Calu3 (cell line): ENCODE results near the gene HOOK2. TPM values are rescaled to one million over a fixed set of nuclear protein-coding genes. Genes with fewer than 3 reads are reported as not detected.

ENCODE experiments used
- BruUV-seq: library from RNA; stranded (reverse); fragments of 400-500 nt; replicated peaks from 2 replicates; lab custom pipeline; 2021; lab: Mats Ljungman, UMichigan
- CTCF ChIA-PET: fragments of 300-600 bp; sonication (Branson Sonifier 250); formaldehyde crosslinking; loops from one replicate; lab custom pipeline; 2022; ENCODE audit warnings: antibody characterized with exemption; lab: Charles Lee
- DNase-seq: peaks from one replicate; pipeline ENCODE4 v3.0.0; 2022
- H3K27ac Mint-ChIP-seq: one replicate; pipeline ENCODE4 v1.8.0; 2022; ENCODE audit warnings: mixed read lengths; ENCODE audit not compliant: unreplicated experiment
- H3K27me3 Mint-ChIP-seq: one replicate; pipeline ENCODE4 v1.8.0; 2022; ENCODE audit warnings: mixed read lengths; ENCODE audit not compliant: unreplicated experiment
- H3K36me3 Mint-ChIP-seq: one replicate; pipeline ENCODE4 v1.8.0; 2022; ENCODE audit warnings: mild to moderate bottlenecking, moderate library complexity, mixed read lengths; ENCODE audit not compliant: insufficient read depth, unreplicated experiment
- H3K4me1 Mint-ChIP-seq: one replicate; pipeline ENCODE4 v1.8.0; 2022; ENCODE audit warnings: mild to moderate bottlenecking, low read depth, mixed read lengths; ENCODE audit not compliant: unreplicated experiment
- H3K4me3 Mint-ChIP-seq: one replicate; pipeline ENCODE4 v1.8.0; 2022; ENCODE audit warnings: mild to moderate bottlenecking, low read depth, moderate library complexity, mixed read lengths; ENCODE audit not compliant: unreplicated experiment
- H3K9me3 Mint-ChIP-seq: one replicate; pipeline ENCODE4 v1.8.0; 2022; ENCODE audit warnings: low read depth, mixed read lengths; ENCODE audit not compliant: unreplicated experiment
- intact Hi-C: fragments of 100-400 bp; cut with micrococcal nuclease; formaldehyde crosslinking; loops from one replicate; pipeline ENCODE4 v1.10.0; 2022; ENCODE audit not compliant: unreplicated experiment
- total RNA-seq: library from RNA; stranded (reverse); gene quantifications from 2 replicates; pipeline ENCODE4 v1.2.3, GENCODE V29; 2022
- TF ChIP-seq, protein P1 (sequence below): fragments of 200-600 bp; IDR thresholded peaks from one replicate; pipeline ENCODE4 v1.8.0; 2022; ENCODE audit warnings: antibody characterized with exemption; ENCODE audit not compliant: unreplicated experiment

HOOK2 gene
- total RNA-seq, 1 experiment from 2014 or later = 69.0 TPM

DNA sequence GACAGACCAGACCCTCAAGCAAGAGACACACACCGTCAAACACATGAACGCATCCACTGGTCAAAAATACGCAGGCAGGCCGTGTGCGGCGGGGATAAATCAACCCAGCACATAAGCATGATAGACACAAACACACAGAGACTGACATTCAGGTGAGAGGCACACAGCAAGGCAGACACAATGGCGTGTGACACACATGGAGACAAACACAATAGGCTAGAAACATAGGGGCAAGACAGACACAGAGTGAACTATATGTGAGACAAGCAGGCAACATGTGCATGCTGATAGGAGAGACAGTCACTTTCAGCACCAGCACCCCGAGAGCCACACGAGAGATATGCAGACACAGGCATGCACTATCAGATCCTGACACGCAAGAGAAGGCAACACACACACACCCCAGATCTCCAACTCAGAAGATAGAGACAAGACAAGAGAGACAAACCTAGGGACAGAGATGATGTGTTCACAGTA lies 9.1 kb upstream of the HOOK2 start:
- H3K27ac Mint-ChIP-seq = no peak overlapping the region
- peak; percentile 5 for DNase-seq
- H3K4me3 Mint-ChIP-seq = no peak overlapping the region

DNA sequence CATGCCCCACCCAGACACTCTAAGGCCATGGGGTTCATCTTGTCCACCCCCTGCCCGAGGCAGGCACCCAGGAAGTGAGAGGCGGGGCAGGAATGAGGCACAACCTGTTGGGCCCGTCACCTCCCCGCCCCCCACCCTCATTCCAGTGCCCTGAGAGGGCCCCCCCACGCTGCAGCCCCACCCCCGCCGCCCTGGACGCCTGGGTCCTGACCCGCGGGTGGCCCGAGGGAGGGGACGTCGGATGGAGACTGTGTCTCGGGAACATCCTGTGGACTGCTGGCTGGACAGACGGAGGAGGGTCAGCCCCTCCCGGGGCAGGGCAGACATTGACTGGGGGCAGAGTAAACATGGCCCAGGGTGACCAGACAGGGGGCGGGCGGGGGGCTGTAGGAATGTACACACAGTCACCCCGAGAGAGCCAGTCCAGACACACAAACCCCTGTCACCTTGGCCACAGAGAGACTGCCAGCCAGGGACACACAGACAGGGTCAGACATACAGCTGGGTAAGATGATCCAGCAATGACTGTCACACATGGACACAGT lies 8.6 kb upstream of the HOOK2 start:
- H3K27me3 Mint-ChIP-seq = no peaks in the 10 kb centered on the region
- BruUV-seq = no TSS peak
- peaks cover 9% of the 10 kb centered on the region for H3K4me1 Mint-ChIP-seq
- no peak overlapping the region for H3K4me3 Mint-ChIP-seq
- H3K27ac Mint-ChIP-seq = no peak overlapping the region
- CTCF ChIA-PET = no interaction called here
- intact Hi-C loops = no loop called here
- TF ChIP-seq, protein P1, sequence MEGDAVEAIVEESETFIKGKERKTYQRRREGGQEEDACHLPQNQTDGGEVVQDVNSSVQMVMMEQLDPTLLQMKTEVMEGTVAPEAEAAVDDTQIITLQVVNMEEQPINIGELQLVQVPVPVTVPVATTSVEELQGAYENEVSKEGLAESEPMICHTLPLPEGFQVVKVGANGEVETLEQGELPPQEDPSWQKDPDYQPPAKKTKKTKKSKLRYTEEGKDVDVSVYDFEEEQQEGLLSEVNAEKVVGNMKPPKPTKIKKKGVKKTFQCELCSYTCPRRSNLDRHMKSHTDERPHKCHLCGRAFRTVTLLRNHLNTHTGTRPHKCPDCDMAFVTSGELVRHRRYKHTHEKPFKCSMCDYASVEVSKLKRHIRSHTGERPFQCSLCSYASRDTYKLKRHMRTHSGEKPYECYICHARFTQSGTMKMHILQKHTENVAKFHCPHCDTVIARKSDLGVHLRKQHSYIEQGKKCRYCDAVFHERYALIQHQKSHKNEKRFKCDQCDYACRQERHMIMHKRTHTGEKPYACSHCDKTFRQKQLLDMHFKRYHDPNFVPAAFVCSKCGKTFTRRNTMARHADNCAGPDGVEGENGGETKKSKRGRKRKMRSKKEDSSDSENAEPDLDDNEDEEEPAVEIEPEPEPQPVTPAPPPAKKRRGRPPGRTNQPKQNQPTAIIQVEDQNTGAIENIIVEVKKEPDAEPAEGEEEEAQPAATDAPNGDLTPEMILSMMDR = no peak
- H3K9me3 Mint-ChIP-seq = no peaks in the 10 kb centered on the region
- DNase-seq = peak; percentile 78
- peaks cover 20% of the 10 kb centered on the region for H3K36me3 Mint-ChIP-seq

More for the DNA sequence above, 9.1 kb upstream of the HOOK2 start:
- H3K36me3 Mint-ChIP-seq = peaks cover 26% of the 10 kb centered on the region
- H3K9me3 Mint-ChIP-seq = no peaks in the 10 kb centered on the region
- peaks cover 14% of the 10 kb centered on the region for H3K4me1 Mint-ChIP-seq
- CTCF ChIA-PET = no interaction called here
- no peaks in the 10 kb centered on the region for H3K27me3 Mint-ChIP-seq
- TF ChIP-seq, protein P1 = no peak
- intact Hi-C loops = no loop called here
- TSS peak; percentile 24 for BruUV-seq

DNA sequence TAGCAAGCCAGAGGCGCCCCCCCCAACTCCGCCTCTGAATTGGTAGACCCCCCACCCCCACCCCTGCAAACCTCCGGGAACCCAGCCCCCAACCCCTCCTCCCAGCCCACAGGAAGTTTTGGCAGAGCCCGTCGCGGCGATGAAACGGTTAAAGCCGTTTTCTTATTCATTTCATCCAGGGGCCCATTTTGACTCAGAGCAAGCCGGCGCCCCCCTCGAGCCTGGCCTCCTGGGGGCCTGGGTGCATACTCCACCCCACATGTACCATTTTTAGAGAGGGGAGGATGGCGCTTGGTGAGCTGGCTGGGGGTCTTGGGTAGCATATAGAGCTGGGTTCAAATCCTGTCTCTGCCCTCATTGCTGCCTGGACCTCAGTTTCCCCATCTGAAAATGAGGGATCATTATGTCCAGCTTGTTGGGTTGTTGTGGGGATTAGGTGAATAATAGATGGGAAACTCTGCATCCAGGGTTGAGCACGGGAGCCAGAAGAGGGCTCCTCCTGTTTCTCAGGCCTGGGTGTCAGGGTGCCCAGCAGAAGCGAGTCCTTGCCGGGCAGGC lies 8.0 kb upstream of the HOOK2 start:
- TF ChIP-seq, protein P1 = no peak
- Mint-ChIP-seq H3K9me3 (no peaks in the 10 kb centered on the region), H3K36me3 (peaks cover 18% of the 10 kb centered on the region), H3K27me3 (no peaks in the 10 kb centered on the region), H3K4me1 (peaks cover 8% of the 10 kb centered on the region), H3K27ac (no peak overlapping the region), H3K4me3 (no peak overlapping the region)
- intact Hi-C loops = no loop called here
- BruUV-seq = no TSS peak
- CTCF ChIA-PET = interaction anchor here (1.0 kb wide), 1 partner anchor 10 kb away, joined by 3 read pairs; no protein-coding TSS in a partner anchor
- DNase-seq = peak; percentile 14

DNA sequence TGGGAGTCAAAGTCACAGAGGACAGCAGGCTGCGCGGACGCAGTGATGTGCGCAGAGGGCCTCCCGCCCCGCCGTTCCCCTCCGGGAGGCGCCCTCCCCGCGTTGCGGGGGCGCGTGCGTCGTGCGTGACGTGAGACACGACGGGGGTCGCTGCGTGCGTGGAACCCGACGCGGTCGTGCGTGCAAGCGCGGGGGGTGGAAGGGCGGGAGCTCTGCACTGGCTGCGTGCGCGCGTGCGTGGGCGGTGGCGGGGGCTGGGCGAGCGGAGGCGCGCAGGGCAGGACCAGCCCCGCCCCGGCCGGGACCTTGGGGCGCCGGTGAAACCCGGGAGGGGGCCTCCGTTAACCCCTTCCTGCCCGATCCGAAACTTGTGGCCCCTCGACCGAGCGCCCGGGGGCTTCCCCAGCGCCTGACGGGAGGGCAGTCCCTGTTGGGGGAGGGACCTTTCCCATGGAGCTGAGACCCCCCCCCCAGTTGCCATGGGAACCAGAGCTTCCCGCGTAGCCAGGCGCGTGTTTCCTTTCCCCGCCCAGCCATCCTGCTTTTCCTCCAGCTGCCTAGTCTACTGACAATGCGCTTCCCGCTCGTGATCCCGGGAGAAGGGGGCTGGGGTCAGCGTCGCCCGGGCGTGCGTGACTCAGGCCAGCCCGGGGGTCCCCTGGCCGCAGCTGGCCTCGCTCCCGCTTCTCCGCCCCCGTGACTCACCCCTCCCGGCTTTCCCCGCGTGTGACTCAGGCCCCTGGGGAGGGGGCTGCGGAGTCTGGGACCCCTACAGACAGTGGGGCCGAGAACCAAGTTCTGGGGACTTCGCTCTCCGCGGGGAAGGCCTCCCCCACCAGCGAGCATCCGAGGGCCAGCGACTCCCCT lies 7.3 kb upstream of the HOOK2 start:
- Mint-ChIP-seq H3K4me3 (no peak overlapping the region), H3K27me3 (no peaks in the 10 kb centered on the region), H3K9me3 (no peaks in the 10 kb centered on the region), H3K27ac (no peak overlapping the region), H3K36me3 (peaks cover 23% of the 10 kb centered on the region), H3K4me1 (peaks cover 8% of the 10 kb centered on the region)
- DNase-seq = peak; percentile 67
- intact Hi-C loops = no loop called here
- CTCF ChIA-PET = interaction anchor here (1.0 kb wide), 1 partner anchor 11 kb away, joined by 3 read pairs; no protein-coding TSS in a partner anchor
- BruUV-seq = no TSS peak
- TF ChIP-seq, protein P1 = no peak
